ENCODE measurements around the gene POLR1F.
"Not testable (repeated sequence)": the region's sequence is repeated elsewhere in the genome, so short reads cannot be mapped to it uniquely, and the experiment has no call there.

POLR1F gene, protein sequence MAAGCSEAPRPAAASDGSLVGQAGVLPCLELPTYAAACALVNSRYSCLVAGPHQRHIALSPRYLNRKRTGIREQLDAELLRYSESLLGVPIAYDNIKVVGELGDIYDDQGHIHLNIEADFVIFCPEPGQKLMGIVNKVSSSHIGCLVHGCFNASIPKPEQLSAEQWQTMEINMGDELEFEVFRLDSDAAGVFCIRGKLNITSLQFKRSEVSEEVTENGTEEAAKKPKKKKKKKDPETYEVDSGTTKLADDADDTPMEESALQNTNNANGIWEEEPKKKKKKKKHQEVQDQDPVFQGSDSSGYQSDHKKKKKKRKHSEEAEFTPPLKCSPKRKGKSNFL

DNA sequence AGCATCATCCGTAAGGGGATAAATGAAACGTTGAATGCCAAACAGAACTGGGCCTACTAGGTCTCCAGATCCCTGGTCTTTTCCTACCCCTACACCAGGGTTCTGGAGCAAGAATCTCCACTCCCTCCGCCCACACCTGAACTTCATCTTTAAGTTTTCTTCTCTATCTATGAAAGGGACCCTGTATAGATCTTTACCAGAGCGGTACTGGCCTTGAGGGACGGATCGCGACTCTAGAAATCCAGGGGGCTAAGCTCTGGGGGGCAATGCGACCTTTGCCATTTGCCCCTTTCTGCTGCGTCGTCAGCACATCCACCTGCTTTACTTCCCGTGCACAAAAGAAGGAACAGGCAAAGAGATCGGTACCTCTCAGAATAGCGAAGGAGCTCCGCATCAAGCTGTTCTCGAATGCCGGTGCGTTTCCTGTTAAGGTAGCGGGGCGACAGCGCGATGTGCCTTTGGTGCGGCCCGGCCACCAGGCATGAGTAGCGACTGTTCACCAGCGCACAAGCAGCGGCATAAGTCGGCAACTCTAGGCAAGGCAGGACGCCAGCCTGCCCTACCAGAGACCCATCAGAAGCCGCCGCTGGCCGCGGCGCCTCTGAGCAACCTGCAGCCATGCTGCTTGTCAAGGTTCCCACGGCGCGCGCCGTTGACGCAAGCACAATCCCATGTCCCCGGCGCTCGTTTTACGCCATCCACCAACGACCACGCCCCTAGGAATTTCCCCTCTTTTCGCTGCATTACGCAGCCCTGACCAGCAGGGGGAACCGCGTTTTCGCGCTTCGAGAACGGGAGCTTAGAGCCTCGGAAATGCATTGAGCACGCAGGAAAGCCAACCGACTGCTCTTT lies at the start of gene POLR1F:
Gene POLR1F, minus strand, starts transcription at position 641 of the 852 bp plus-strand sequence. Its CDS starts 21 bp downstream, at position 620.
- peak; percentile 95 for DNase-seq

DNA sequence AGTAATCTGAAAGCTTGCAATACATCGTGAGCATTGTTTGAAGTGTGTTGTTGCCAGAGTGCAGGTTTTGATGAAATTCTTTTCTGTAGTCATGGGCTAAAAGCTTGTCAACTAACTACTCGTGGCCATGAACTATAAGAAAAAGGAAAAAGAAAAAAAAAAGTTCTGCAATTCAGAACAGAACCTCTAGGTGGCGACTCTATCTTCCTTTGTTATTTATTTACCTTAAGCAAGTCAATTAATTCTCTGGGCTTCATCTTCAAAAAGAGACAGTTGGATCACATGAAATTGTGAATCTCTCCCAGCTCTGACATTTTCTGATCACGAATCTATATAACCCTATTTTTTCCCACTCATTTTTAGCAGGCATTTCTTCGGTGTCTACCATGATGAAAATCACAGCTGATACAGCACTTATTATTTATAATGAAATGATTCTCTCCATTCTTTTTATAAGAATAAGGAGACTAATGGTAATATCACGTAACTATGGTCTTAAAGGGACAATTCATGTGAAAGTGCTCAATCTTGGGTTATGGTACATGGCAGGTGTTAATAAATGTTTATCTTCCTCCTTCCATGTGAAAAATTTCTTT lies 45.8 kb upstream of the POLR1F start:
- no peak for DNase-seq

DNA sequence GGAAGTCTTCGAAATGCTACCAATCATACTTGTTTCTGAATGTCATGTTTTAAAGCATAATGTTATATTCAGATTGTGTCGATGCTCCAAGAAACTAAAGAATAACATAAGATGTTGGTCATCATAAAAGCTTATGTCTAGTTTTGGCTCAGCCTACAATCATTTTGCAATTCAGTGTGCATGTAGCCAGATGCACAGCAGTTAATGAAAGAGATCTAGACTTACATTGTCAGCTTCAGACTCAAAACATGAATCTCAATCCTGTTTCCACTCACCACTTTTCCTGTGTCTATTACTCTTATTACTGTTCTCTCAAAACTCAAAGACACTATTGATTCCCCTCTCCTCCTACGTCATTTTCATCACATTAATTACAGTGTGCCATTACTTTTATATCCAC lies 43.2 kb upstream of the POLR1F start:
- no peak for DNase-seq

DNA sequence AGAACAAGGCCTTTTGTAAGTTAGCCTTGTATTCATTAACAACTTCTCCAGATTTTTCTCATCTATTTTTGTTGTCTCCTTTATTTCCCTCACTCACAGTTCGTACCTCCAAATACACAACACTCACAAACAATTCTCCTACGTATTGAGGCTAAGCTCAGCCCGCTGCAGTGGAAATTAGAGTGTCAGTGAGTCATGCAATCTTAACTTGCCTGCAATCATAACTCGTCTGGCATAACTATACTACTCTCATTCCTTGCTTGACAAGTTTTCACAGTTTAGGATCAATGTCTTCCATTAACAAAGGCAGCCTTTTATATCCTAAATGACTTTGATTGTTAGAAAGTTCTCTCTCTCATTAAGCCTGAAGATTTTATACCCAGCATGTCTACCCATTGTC lies 40.8 kb upstream of the POLR1F start:
- no peak for DNase-seq

DNA sequence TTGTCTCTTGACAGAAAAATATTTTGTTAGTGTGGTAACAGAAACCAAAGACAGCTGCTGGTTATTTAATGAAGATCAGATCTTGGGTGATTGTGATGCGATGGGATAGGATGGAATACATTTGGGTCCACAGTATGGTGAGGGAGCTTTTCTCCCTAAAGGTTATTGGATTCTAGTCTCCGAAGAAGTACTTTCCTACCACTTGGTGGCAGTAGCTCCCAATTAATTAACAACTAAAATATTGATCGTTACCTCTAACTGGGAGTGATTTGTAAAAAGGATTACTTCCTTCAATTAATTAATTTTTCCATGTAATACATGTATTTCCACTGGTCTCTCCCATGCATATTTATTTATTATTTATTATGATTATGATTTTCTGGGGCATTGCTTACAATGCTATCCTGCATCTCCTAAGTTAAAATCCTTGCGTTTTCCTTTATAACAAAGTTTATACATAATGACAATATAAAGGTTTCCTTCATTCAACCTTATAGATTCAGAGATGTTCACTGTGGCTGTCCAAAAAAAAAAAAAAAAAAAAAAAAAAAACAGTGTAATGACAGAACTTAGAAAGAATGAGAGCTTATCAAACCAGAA lies 39.0 kb upstream of the POLR1F start:
- DNase-seq, result no peak

DNA sequence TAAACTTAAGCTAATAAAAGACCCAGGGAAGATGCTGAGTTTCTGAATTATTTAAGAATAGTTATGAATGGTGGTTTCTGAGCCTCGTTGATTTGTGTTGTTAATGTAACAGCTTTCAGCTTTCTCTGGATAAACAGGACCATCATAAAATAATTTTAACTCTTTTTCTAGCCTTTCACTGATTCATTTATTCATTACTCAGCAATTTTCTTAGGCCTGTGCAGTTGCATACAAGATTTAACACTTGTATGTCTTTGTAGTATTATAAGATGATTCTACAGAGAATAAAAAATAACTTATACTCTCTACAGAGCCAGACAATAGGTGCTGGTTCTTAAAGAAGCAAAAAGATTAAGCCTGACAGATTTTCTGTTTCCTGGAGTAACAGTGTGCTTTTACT lies 35.2 kb upstream of the POLR1F start:
- no peak for DNase-seq

DNA sequence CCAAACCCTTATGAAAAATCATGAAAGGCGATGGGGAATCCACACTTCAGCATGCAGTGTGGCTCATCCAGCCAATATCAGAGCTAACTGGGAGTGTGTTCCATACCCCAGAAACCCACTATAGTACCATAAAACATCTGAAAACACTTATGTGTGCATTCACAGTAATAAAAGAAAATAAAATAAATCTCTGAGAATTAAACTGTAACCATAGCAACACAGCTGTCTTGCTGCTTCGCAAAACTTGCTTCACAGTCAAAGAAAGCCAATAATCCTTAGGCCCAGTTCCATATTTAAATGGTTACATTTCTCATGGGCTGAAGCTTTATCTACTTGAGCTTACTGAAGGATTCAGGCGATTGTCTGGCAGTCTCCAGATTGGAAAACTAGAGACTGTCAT lies 19.9 kb upstream of the POLR1F start:
- DNase-seq, result no peak

DNA sequence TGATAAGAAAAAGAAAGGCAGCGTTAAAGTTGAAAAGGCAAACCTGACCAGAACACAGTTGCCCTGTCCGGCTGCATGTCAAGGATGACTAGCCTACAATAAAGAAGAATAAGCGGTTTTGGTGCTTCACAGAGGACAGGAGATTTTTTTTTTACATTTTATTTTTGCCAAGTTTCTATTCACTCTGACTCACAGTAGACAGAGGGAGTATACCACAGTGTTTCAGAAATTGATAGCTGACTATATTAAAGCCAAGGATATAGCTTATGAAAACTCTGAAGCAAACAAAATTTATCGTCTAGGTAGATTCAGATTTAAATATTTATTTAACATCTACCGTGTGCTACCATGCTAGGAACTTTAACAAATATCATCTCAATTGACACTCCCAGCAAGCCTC lies 16.9 kb upstream of the POLR1F start:
- DNase-seq, result no peak

DNA sequence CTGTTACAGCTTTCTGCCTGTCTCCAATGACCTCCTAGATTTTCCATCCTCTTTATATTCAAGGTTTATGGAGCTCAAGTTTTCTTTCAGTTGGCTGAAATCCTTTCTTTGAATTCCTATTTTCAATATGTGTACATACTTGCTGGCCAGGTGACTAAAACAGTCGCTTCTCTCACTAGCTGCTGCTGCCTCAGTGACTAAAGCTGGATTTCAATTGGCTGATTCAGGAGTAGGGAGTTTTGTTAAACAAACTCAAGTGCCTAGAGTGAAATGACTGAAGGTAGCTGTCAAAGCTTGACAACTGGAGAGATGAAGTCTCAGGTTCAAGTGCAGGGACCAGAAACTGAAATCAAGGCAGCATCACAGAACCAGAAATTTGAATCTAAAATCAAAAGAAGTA lies 6.7 kb upstream of the POLR1F start:
- DNase-seq, result no peak

DNA sequence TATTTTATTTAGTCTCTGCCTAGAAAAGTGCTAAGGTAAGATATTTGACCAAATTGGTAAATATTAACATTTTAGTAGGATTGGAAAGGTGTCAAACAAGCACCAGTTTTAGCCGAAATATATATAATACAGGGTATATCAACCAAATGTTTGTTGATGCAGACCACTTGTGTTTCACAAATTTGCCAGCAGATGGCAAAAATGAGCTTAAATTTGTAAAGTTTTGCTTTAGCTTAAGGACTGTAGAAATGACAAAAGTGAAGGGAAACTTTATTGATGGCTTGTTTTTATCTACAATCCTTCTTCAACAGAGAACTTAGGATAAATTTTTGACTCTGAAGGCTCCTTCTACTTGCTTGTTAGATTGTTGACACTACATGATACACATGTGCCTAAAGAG lies 4.8 kb upstream of the POLR1F start:
- DNase-seq, result peak; percentile 54

DNA sequence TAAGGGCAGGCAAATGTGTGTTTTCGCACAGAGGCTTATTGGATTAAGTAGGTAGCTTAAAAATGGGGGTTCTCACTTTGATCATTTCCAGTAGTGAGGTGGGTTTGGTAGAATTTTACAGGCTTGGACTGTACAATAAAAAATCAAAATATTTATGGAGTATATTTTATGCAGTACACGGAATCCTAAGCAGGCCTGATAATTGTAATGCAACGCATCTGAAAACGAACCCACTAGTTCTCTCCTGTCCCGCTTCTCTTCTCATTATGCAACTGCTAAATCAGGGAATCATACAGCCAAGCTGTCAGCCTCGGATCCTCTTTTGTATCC lies 377 bp upstream of the POLR1F start:
- no peak for DNase-seq

DNA sequence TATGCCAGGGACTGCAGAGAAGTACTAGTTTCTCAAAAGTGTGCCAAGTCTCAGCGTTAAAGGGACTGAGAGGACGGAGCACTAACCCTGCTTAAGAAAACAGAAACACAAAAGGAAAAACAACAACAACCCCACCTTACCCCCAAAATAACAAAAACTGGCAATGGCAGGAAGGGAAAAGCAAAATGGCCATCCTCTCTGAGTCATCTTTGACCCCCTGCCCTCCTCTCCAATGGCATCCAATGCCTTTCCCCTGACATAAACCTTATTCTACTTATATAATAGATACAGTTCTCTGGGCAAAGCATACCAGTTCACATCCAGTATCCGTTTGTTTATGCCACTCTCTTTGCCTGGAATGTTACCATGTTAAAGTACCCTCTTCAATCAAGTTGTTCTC lies 1.6 kb downstream of the POLR1F start:
- DNase-seq, result no peak

DNA sequence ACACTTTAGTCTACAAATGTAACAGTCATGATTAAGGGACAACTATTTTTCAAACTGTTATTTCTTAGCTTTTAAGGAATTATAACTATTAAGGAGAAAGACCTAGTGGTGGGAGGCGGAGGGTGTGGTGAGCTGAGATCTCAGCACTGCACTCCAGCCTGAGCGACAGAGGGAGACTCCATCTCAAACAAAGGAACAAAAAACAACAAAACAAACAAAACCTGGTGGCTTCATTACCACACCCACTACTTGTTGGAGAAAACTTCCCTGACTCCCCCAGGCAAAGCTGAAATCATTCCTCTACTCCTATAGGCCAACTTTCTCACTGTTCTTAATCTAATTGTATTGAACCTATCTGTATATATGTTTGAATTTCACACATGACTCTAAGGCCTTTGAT lies 3.2 kb downstream of the POLR1F start:
- DNase-seq, result no peak

DNA sequence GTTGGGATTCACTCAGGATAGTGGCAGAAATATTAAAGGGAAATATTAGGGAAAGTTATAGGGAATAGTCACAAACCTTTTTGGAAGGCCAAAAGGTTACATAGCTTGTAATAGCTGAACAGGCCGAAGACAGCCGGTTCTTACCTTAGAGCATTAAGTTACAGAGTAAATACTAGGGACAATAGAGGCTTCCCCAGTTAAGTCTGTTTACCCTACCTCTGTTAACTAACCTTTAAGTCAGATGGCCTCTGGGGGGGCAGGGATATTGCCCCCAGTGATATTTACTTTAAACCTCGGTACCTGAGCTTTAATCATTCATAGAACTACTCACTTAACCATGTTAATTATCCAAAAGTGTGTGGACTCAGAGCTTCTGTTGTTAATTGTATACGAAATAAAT lies 7.4 kb downstream of the POLR1F start:
- DNase-seq, result no peak

DNA sequence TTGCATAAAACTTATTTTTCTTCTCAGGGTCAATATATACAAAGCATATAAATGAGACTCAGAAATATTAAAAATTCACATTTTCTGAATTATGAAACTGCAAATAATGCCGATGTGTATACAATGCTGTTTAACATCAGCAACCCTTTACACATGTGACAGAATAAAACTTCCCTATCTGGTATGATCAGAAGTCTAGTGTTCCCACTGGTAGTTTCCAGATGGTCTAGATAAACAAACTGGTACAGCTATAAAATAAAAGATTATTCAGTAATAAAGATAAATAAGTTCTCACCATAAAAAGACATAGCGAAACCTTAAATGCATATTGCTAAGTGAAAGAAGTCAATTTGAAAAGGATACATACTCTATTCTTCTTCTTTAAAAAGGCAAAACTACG lies 7.9 kb downstream of the POLR1F start:
- no peak for DNase-seq

DNA sequence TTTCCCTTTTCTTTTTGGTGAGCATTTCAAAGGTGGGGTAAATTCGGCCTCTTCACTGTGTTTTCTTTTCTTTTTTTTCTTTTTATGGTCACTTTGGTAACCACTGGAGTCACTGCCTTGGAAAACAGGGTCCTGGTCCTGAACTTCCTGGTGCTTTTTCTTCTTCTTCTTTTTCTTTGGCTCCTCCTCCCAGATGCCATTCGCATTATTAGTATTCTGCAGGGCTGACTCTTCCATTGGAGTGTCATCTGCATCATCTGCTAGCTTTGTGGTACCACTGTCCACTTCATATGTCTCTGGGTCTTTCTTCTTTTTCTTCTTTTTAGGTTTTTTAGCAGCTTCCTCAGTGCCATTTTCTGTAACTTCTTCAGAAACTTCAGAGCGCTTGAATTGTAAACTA lies 10.5 kb downstream of the POLR1F start:
- no peak for DNase-seq

DNA sequence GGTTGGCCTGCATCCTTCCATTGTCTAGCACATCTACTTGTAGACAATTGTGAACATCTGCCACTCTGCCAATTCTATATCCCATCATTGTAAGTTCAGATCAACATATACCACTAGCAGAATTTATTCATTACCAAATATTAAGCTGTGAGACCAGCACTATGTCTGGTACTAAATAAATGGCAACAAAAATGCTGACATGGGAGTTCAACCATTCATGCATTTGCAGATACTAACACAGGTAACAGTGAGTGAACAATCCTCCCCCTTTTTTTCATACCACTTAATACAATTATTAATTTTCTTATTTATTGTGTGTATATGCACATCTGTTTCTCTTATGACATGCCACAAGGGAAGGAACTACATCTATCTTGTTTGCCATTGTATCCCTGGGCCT lies 11.9 kb downstream of the POLR1F start:
- DNase-seq, result no peak

DNA sequence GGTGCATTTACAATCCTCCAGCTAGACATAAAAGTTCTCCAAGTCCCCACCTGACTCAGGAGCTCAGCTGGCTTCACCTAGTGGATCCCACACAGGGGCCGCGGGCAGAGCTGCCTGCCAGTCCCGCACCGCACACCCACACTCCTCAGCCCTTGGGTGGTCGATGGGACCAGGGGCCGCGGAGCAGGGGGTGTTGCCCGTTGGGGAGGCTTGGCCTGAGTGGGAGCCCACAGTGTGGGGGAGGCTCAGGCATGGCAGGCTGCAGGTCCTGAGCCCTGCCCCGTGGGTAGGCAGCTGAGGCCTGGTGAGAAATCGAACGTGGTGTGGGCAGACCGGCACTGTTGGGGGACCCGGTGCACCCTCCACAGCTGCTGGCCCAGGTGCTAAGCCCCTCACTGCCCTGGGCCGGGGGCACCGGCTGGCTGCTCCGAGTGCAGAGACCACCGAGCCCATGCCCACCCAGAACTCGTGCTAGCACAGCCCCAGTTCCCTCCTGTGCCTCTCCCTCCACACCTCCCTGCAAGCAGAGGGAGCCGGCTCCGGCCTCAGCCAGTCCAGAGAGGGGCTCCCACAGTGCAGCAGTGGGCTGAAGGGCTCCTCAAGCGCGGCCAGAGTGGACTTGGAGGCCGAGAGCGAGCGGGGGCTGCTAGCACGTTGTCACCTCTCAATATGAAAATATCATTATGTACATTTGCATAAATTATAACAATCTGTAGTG lies 16.6 kb downstream of the POLR1F start:
- DNase-seq, result no peak

DNA sequence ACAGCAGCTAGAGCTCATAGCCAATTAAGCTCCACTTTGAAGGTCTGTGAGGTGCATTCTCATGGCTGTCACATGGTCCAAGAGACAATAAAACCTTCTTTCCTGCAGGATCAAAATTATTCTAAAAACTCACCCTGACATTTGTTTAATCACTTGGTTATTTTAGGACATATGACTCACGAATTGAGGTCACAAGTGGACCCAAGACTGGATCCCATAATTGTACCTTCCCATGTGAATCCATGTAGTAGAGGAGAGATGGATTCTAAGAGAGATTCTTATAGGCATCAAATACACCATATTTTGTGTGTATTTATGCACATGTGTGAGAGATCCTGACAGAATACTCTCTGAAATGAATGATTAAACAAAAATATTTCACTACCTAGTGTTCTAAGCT lies 18.1 kb downstream of the POLR1F start:
- no peak for DNase-seq

DNA sequence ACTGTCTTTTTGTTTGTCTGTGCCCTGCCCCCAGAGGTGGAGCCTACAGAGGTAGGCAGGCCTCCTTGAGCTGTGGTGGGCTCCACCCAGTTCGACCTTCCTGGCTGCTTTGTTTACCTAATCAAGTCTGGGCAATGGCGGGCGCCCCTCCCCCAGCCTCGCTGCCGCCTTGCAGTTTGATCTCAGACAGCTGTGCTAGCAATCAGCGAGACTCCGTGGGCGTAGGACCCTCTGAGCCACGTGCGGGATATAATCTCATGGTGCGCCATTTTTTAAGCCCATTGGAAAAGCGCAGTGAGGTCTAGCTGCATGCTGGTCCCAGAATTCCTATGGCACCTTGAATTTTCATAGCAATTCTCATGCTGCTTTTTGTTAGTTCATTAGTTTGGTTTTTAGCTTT lies 19.7 kb downstream of the POLR1F start:
- not testable (repeated sequence) for DNase-seq

DNA sequence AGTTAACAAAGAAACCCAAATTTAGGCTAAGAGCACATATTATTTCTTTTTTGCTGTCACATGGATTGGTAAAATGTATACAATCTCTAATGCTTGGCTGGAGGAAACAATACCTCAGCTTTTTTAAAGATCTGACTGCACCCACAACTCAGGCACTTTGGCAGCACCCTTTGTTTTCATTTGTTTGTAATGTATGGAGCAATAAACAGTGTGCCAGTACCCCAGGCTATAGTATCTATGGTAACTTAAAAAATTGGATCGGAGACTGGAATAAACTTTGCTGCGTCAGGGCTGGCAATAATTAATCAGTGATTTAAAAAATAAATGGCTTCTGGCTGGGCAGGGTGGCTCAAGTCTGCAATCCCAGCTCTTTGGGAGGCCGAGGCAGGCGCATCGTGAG lies 27.2 kb downstream of the POLR1F start:
- DNase-seq, result no peak

DNA sequence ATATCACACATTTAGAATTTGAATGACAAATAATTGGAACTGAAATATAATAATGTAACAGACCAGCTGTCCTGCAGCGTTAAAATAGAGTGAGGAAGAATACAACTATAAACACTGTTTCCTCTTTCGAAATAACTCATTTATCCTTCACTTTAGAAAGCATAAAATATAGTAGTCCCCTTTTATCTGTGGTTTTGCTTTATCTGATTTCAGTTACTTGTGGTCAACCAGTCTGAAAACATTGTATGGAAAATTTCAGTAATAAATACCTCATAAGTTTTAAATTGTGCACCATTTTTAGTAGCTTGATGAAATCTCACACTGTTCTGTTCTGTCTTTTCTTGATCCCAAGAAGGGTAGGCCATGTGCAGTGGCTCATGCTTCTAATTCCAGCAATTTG lies 31.7 kb downstream of the POLR1F start:
- no peak for DNase-seq

DNA sequence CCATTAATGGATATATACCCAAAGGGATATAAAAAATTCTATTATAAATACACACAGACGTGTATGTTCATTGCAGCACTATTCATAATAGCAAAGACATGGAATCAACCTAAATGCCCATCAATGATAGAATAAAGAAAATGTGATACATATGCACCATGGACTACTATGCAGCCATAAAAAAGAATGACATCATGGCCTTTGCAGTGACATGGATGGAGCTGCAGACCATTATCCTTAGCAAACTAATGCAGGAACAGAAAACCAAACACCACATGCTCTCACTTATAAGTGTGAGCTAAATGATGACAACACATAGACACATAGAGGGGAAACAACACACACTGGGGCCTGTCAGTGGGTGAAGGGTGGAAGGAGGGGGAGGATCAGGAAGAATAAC lies 33.0 kb downstream of the POLR1F start:
- DNase-seq, result no peak
